ENCODE results near the gene SLC10A7.

The SLC10A7 gene

GRCh38 chr4:146214238-146214637 lies 307.5 kb downstream of the SLC10A7 start, which contains the start of gene REELD1:
TSS of gene REELD1 (plus strand) at chr4:146214538. CDS start at chr4:146216953, 2,415 bp downstream.
- no peak for DNase-seq

GRCh38 chr4:146212781-146213180 lies 309.0 kb downstream of the SLC10A7 start:
- peak in 2 of 51 donors; percentile 9 to 11 for DNase-seq

DNA sequence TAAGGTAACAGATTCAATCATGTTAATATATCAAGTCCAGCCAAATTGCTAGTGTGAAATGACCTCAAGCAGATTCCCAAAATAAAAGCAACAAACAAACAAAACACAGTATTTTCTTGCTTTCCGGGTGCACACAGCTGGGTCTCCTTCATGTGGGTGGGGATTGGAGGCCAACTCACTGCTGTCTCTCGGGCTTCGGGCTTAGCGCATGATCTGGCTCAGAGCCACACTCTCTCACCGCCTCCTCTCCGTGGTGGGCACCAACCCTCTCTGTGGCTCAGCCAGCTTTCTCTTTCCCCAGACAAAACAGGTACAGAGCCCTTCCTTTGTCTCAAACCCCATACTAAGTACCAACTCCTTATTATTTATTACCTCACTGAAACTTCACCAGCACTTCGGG lies 310.3 kb downstream of the SLC10A7 start:
- DNase-seq, result peak in 5 of 51 donors; percentile 4 to 13 (median 10)

GRCh38 chr4:146210890-146211289 lies 310.9 kb downstream of the SLC10A7 start:
- DNase-seq, result no peak

DNA sequence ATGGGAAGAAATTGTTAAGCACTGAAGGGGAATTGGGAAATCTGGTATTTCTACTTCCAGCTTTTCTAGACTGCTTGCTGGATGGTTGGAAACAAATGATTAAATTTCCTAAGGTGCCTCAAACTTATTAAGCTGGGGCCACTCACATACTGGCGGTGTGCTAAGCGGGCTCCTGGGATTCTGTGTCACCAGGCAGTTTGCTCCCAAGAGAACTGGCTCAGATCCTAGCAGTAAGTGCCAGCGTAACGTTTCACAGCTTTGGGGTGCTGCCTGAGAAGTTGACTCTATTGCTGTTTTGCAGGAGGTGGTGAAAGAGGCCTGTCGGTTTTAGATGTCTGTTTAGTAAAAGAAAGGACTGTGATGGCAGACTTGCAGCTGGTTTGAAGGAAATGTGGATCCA lies 314.3 kb downstream of the SLC10A7 start:
- DNase-seq, result peak in 10 of 51 donors; percentile 10 to 24 (median 16)
